IMR-90 (cell line): ENCODE results near the gene DNAJC13.

Experiments used
- CTCF ChIP-seq: conservative IDR thresholded peaks from 2 replicates; pipeline ENCODE4 v1.5.1; 2012; ENCODE audit warnings: mild to moderate bottlenecking, low read depth, low read length, improper control_type of control experiment
- POLR2A ChIP-seq: IDR thresholded peaks from 2 replicates; pipeline ENCODE4 v1.6.1; 2012; ENCODE audit warnings: mild to moderate bottlenecking, low read depth, low read length
- RAD21 ChIP-seq: IDR thresholded peaks from 2 replicates; pipeline ENCODE4 v1.6.1; 2012; ENCODE audit warnings: low read length, improper control_type of control experiment

DNA sequence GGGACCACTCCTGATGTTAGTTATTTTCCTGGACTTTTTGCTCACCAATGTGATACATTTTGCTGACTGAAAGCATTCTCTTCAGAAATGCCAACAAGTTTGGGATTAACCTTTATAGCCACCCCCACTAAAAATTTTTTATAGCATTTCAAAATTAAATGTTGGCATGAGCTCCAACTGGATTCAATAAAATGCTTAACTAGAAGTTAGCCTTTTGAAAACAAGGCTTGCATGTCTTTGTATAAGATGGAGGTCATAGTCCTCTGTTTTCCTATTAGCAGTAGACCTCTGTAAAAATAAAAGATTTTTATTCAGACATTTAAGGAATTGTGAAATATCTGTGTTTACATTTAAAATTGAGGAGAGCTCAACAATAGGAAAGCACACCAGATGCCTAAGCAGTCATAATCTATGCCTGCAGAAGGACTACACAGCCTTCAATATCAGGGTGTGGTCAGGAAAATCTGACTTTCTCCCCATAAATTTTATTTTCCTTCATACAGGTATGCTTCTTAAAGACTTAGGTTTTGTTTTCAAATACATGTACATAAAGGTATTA, 87.2 kb downstream of the DNAJC13 start:
- TF ChIP-seq CTCF (no peak), POLR2A (no peak), RAD21 (no peak)
